Keratinocyte (primary cell): ENCODE data around the gene GRM1. TPM values are rescaled to one million over a fixed set of nuclear protein-coding genes. Genes with fewer than 3 reads are reported as not detected.

ENCODE experiments used
- DNase-seq: peaks from one replicate; pipeline ENCODE4 v3.0.0-alpha.2; 2011; ENCODE audit warnings: low read depth, missing footprints, low spot score
- FAIRE-seq: peaks from 2 replicates; lab custom pipeline; 2011; peaks lifted over from hg19 to GRCh38; lab: Jason Lieb, UNC
- H2AFZ ChIP-seq: 2 replicates; pipeline ENCODE4 v1.6.0; 2012; ENCODE audit warnings: low read length, control low read depth, inconsistent platforms; ENCODE audit not compliant: control insufficient read depth
- H3K27ac ChIP-seq: 2 replicates; pipeline ENCODE4 v1.5.1; 2011; ENCODE audit warnings: low read length; ENCODE audit not compliant: control insufficient read depth, insufficient read depth
- H3K27me3 ChIP-seq: 3 replicates; pipeline ENCODE4 v1.6.0; 2011; ENCODE audit warnings: low read length; ENCODE audit not compliant: control insufficient read depth, insufficient read depth; ENCODE audit errors: extremely low read depth
- H3K36me3 ChIP-seq, 2 experiments: 2 replicates in 1 of 2; 3 replicates in 1 of 2; pipeline ENCODE4 v1.5.1; 2011; ENCODE audit warnings: low read length in 2 of 2, mild to moderate bottlenecking in 1 of 2; ENCODE audit not compliant: control insufficient read depth in 2 of 2, insufficient read depth in 2 of 2; ENCODE audit errors: extremely low read depth in 1 of 2
- H3K4me1 ChIP-seq: 3 replicates; pipeline ENCODE4 v1.5.1; 2011; ENCODE audit warnings: low read length; ENCODE audit not compliant: control insufficient read depth, insufficient read depth; ENCODE audit errors: extremely low read depth
- H3K4me2 ChIP-seq: 3 replicates; pipeline ENCODE4 v1.6.0; 2011; ENCODE audit warnings: low read depth, low read length; ENCODE audit not compliant: control insufficient read depth, insufficient read depth; ENCODE audit errors: extremely low read depth
- H3K4me3 ChIP-seq, 3 experiments: fragments of 200-600 bp in 1 of 3; sonication (generic) in 1 of 3; 2 replicates in 2 of 3; 3 replicates in 1 of 3; pipeline ENCODE4 v1.5.1; 2011 to 2016; ENCODE audit warnings: low read length in 3 of 3, mild to moderate bottlenecking in 3 of 3, control low read depth in 2 of 3, inconsistent platforms in 1 of 3, low read depth in 1 of 3, mixed read lengths in 1 of 3, mixed run types in 1 of 3, moderate library complexity in 1 of 3; ENCODE audit not compliant: control insufficient read depth in 2 of 3, insufficient read depth in 2 of 3; ENCODE audit errors: extremely low read depth in 1 of 3
- H3K79me2 ChIP-seq: 2 replicates; pipeline ENCODE4 v1.6.0; 2012; ENCODE audit warnings: low read length; ENCODE audit not compliant: control insufficient read depth, insufficient read depth
- H3K9ac ChIP-seq: 3 replicates; pipeline ENCODE4 v1.6.0; 2011; ENCODE audit warnings: low read length; ENCODE audit not compliant: control insufficient read depth, insufficient read depth; ENCODE audit errors: extremely low read depth
- H3K9me1 ChIP-seq: 3 replicates; pipeline ENCODE4 v1.6.0; 2011; ENCODE audit warnings: low read length; ENCODE audit not compliant: control insufficient read depth, insufficient read depth; ENCODE audit errors: extremely low read depth
- H3K9me3 ChIP-seq: 2 replicates; pipeline ENCODE4 v1.5.1; 2012; ENCODE audit warnings: low read depth, low read length; ENCODE audit not compliant: control insufficient read depth
- H4K20me1 ChIP-seq: 3 replicates; pipeline ENCODE4 v1.6.0; 2011; ENCODE audit warnings: low read length; ENCODE audit not compliant: control insufficient read depth, insufficient read depth; ENCODE audit errors: extremely low read depth
- CTCF ChIP-seq, 3 experiments: IDR thresholded peaks in 1 of 3; conservative IDR thresholded peaks in 1 of 3; optimal IDR thresholded peaks in 1 of 3; 2 replicates in 2 of 3; 3 replicates in 1 of 3; pipeline versions ENCODE3 to v1.5.1; 2011; ENCODE audit warnings: low read length in 3 of 3, mild to moderate bottlenecking in 3 of 3, moderate library complexity in 2 of 3, control low read depth in 1 of 3, inconsistent platforms in 1 of 3; ENCODE audit not compliant: insufficient read depth in 2 of 3; ENCODE audit errors: extremely low read depth in 1 of 3
- EZH2 ChIP-seq: IDR thresholded peaks from one replicate; pipeline ENCODE4 v1.6.1; 2012; ENCODE audit warnings: inconsistent platforms, mild to moderate bottlenecking, low read length, moderate library complexity
- dilution Hi-C: fragments of 300-500 bp; cut with MboI; formaldehyde crosslinking; loops from one replicate; pipeline ENCODE4 v1.7.0; 2020; ENCODE audit warnings: low sequenced_read_pairs; ENCODE audit not compliant: extremely low pct_ligation_motif_present
- polyA plus RNA-seq, 5 experiments: library from polyadenylated mRNA; depleted of rRNA in 3 of 5; stranded (reverse) in 3 of 5; stranded (forward) in 1 of 5; unstranded in 1 of 5; fragments of >200 nt; gene quantifications; 1 replicate in 1 of 5; 2 replicates in 3 of 5; 3 replicates in 1 of 5; pipeline versions ENCODE4 v1.2.1 to v1.2.3, GENCODE V29; 2011 to 2012; ENCODE audit warnings: missing spikeins in 2 of 5, low read depth in 1 of 5, low replicate concordance in 1 of 5

Gene GRM1
- polyA plus RNA-seq, 1 donor (not counting 4 experiments of a cell fraction or from before 2014, with no cell fraction given) = not detected

DNA sequence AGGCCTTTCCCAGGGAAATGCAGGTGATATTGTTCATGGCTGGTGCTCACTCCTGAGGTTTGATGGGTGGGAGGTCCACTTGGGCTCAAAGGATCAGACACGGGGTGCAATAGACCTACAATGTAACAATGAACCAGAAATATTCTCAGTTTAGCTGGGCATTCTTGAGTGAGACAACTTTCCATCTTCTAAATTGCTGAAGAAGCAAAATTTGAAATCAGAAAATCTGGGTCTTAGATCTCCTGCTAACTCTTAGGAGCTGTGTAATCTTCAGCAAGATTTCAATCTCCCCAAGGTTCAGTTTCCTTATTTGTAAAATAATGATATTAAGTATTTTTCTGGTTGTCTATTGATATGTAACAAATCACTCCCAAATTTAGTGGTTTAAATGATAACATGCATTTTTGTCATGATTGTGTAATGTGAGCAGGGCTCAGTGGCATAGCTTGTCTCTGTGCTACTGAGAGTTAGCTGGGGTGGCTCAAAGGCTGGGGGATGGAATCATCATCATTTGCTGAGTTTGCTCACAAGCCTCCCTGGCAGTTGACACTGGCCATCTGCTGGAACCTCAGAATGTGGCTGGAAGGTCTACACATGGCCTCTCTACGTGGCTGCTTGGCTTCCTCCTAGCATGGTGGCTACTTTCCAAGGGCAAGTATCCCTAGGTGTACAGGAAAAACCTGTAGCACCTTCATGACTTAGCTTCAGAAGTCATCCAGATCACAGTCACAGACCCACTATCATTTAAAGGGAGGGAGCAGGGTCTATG lies 98.8 kb downstream of the GRM1 start:
- Histone ChIP-seq H3K27ac (no peak overlapping the region), H3K4me3 (no peak overlapping the region), H3K9me3 (no peaks in the 10 kb centered on the region), H3K4me2 (no peak overlapping the region), H3K79me2 (no peaks in the 10 kb centered on the region), H3K4me1 (no peaks in the 10 kb centered on the region), H3K9me1 (no peaks in the 10 kb centered on the region), H3K9ac (no peak overlapping the region), H3K36me3 (no peaks in the 10 kb centered on the region), H3K27me3 (no peaks in the 10 kb centered on the region), H2AFZ (no peak overlapping the region), H4K20me1 (no peaks in the 10 kb centered on the region)
- DNase-seq = no peak
- dilution Hi-C loops = no loop called here
- TF ChIP-seq EZH2 (no peak), CTCF (optimal IDR thresholded peaks at IDR 0.05 in 1 of 3, IDR thresholded peaks at IDR 0.05 in 1 of 3, conservative IDR thresholded peaks at IDR 0.05 in 1 of 3; ENCODE audit: extremely low read depth in 1 of 3, insufficient read depth in 2 of 3, low read length in 3 of 3) (no peak)
- FAIRE-seq = no peak

DNA sequence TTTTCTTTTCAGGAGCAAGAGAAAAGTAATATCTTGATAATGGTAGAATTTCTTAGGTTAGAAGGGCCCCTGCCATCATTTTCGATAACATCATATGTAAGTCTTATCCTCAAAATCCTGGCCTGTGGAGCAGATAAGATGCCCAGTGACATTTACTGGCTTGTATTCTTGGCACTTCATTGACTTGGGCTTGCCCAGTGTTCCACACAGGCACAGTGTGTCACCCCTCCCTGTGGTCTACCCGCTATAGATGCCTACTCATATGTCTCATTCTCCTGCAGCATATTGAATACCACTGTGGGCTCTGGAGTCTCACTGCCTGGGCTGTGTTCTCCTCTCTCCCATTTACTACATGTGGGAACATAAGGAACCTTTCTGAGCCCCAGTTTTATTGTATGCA lies 105.0 kb downstream of the GRM1 start:
- Histone ChIP-seq H3K9me3 (no peaks in the 10 kb centered on the region), H3K79me2 (no peaks in the 10 kb centered on the region), H3K9ac (no peak overlapping the region), H3K36me3 (no peaks in the 10 kb centered on the region), H3K27me3 (no peaks in the 10 kb centered on the region), H3K4me3 (no peak overlapping the region), H3K4me1 (no peaks in the 10 kb centered on the region), H3K4me2 (no peak overlapping the region), H4K20me1 (no peaks in the 10 kb centered on the region), H2AFZ (no peak overlapping the region), H3K27ac (no peak overlapping the region), H3K9me1 (no peaks in the 10 kb centered on the region)
- DNase-seq (no peak), FAIRE-seq (no peak)
- dilution Hi-C loops = no loop called here
- TF ChIP-seq EZH2 (no peak), CTCF (optimal IDR thresholded peaks at IDR 0.05 in 1 of 3, IDR thresholded peaks at IDR 0.05 in 1 of 3, conservative IDR thresholded peaks at IDR 0.05 in 1 of 3; ENCODE audit: extremely low read depth in 1 of 3, insufficient read depth in 2 of 3, low read length in 3 of 3) (no peak)
